Keratinocyte (primary cell): ENCODE data around the gene HOXB2.

ENCODE experiments used
- EZH2 ChIP-seq: IDR thresholded peaks from one replicate; pipeline ENCODE4 v1.6.1; 2012; ENCODE audit warnings: inconsistent platforms, mild to moderate bottlenecking, low read length, moderate library complexity
- TF ChIP-seq, protein P1 (sequence below), 3 experiments: IDR thresholded peaks in 1 of 3; conservative IDR thresholded peaks in 1 of 3; optimal IDR thresholded peaks in 1 of 3; 2 replicates in 2 of 3; 3 replicates in 1 of 3; pipeline versions ENCODE3 to v1.5.1; 2011; ENCODE audit warnings: low read length in 3 of 3, mild to moderate bottlenecking in 3 of 3, moderate library complexity in 2 of 3, control low read depth in 1 of 3, inconsistent platforms in 1 of 3; ENCODE audit not compliant: insufficient read depth in 2 of 3; ENCODE audit errors: extremely low read depth in 1 of 3

DNA sequence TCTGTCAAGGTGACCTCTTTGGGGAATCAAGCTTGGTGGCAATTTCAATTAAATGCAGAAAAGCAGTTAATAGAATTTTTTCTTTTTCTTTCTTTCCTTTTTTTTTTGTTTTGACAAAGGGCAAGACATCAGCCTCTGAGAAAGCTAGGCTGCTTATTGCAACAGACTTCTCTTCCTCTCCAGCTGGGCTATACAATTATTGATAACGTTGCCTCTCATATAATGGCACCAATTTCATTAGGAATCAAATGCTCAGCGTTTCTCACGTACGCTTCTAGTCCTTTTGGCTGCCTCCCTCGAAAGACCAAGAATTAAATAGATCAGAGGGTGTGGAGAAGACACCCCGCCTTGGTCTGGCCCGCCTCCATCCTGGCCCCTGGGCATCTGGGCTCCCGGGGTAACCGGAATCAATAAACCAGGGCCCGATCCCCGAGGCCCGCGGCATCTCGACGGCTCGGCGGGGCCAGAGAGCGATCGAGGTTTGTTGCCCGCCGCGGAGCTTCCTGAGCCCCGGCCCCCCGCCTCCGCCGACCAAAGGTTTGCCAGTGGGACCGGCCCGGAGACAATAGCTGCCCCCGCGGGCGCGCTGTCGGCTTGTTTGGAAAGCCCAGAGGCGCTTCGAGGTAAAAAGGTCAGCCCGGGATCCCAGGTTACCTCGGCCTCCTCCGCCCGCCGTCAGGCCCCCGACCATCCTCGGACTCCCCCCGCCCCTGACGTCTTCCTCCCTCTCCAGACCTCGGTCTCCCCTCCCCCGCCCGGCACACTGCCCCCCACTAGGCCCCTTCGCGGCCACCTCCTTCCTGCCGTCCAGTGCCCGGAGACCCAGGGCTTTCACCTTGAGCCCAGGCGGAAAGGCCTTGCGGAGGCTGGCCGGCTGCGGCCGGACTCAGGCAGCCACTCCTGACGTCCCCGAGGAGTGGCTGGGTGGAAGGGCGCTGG is 18.0 kb downstream of the HOXB2 start:
- TF ChIP-seq, protein P1, sequence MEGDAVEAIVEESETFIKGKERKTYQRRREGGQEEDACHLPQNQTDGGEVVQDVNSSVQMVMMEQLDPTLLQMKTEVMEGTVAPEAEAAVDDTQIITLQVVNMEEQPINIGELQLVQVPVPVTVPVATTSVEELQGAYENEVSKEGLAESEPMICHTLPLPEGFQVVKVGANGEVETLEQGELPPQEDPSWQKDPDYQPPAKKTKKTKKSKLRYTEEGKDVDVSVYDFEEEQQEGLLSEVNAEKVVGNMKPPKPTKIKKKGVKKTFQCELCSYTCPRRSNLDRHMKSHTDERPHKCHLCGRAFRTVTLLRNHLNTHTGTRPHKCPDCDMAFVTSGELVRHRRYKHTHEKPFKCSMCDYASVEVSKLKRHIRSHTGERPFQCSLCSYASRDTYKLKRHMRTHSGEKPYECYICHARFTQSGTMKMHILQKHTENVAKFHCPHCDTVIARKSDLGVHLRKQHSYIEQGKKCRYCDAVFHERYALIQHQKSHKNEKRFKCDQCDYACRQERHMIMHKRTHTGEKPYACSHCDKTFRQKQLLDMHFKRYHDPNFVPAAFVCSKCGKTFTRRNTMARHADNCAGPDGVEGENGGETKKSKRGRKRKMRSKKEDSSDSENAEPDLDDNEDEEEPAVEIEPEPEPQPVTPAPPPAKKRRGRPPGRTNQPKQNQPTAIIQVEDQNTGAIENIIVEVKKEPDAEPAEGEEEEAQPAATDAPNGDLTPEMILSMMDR (optimal IDR thresholded peaks at IDR 0.05 in 1 of 3, IDR thresholded peaks at IDR 0.05 in 1 of 3, conservative IDR thresholded peaks at IDR 0.05 in 1 of 3; ENCODE audit: extremely low read depth in 1 of 3, insufficient read depth in 2 of 3, low read length in 3 of 3): no peak
- peak; percentile 35 for TF ChIP-seq EZH2
